OCI-LY3 (cell line): ENCODE results near the gene MAGI1.

Experiments used
- CTCF ChIP-seq: fragments of 200-600, 300-600 bp; sonication (generic); IDR thresholded peaks from 2 replicates; pipeline ENCODE4 v1.5.1; 2014; ENCODE audit warnings: antibody characterized with exemption, low read length, low read depth
- EZH2phosphoT487 ChIP-seq: fragments of 200-600 bp; shearing (Covaris generic); IDR thresholded peaks from 2 replicates; pipeline ENCODE4 v1.6.1; 2018; ENCODE audit warnings: antibody characterized with exemption, mixed run types, low read depth

- no peak for TF ChIP-seq CTCF
- TF ChIP-seq EZH2phosphoT487 = no peak
Measured at GRCh38 chr3:65820600-65820999, 218.1 kb downstream of the MAGI1 start.
